Measurements from ENCODE around the gene C10orf120.

The C10orf120 gene

DNA sequence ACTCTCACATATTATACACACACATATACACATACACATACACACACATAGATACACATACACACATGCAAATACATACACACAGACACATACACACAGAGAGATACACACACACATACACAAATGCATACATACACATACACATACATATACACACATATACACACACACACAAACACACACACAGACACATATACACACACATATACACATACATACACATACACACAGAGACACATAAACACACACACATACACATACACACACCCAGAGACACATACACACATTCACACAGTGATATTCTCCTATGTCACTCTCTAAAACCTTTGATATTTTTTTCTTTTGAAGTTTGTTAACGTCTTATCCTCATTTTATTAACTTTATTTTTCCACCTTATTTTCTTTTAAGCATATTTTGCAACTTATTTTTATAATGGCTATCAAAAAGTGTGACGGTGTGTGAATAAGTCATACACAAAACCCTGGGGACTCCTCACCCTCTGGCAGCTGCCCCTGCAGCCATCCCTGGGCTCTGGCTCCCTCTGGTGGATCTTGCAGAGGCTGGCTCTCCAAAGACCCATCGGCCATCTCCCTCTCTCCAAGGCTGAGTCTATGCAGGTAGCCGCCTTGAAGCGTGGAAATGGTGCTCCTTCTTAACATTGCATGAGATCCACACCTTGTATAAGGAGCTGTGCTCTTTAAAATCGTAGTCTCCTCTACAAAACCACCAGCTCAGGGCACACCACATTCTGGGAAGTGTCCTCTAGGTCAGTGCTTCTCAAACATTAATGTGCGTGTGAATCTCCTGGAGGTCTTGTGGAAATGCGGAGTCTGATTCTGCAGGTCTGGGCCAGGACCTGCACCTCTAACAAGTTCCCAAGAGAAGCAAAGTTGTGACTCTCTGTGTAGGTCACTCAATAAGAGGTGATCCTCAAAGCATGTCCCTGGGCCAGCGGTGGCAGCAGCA lies 4.1 kb upstream of the C10orf120 start:
- in situ Hi-C loops (cut with MboI; ENCODE audit: low sequenced_read_pairs), result no loop called here

DNA sequence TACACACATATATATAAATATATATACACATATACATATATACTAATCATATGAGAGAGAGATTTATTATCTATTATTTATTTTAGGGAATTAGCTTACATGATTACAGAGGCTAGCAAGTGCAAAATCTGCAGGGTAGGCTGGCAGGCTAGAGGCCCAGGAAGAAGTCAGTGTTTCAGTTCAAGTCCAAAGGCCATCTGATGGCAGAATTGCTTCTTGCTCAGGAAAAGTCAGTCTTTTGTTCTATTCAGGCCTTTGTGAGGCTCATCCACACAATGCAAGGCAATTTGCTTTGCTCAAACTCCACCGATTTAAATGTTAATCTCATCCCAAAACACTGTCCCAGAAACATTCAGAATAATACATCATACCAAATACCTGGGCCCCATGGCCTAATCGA lies 2.6 kb upstream of the C10orf120 start:
- in situ Hi-C loops (cut with MboI; ENCODE audit: low sequenced_read_pairs), result no loop called here

DNA sequence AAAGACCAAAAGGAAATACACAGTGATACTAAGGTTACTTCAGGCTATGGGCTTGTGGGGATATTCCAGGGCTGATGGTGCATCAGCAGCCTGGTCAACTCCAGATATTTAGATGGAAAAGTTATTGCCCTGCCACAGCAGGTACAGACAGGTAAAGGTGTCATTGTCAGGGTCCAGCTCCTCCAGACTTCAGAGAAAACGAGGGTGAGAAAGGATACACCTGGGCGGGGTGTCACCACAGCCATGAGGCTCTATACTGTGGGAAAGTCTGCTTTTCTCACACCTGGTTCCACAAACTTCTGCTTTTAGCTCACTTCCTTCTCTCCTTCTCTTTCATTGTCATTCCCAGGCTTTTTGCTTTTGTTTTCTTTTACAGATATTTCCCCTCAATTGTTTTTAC lies 2.0 kb upstream of the C10orf120 start:
- in situ Hi-C loops (cut with MboI; ENCODE audit: low sequenced_read_pairs), result no loop called here

DNA sequence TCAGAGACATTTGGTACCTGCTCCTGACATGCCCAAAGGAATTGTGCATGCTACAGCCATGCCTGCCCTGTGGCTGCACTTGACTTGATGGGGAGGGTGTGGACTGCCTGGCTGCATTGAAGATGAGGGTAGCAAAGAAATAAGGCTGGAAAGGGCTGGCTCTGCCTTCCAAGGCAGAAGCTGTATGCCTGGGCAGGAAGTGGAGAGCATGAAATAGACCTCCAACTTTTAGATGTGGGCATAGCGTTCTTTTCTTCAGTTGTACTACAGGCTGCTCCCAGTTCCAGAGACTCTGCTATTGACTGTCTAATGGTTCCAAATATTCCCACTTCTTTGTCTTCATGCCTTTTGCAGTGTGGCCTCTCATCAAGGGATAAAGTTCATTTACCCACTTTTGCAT lies 3.0 kb downstream of the C10orf120 start:
- in situ Hi-C loops (cut with MboI; ENCODE audit: low sequenced_read_pairs), result no loop called here

DNA sequence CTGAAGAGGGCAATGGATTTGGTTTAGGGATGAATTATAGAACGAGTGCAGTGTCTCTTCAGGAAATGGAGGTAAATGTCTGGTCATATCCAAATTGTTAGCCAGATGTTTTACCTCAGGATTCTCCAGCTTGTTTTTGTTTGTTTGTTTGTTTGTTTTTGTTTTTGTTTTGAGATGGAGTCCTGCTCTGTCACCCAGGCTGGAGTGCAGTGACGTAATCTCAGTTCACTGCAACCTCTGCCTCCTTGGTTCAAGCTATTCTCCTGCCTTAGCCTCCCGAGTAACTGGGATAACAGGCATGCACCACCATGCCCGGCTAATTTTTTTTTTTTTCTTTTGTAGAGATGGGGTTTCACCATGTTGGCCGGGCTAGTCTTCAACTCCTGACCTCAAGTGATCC lies 6.9 kb downstream of the C10orf120 start:
- in situ Hi-C loops (cut with MboI; ENCODE audit: low sequenced_read_pairs), result no loop called here

DNA sequence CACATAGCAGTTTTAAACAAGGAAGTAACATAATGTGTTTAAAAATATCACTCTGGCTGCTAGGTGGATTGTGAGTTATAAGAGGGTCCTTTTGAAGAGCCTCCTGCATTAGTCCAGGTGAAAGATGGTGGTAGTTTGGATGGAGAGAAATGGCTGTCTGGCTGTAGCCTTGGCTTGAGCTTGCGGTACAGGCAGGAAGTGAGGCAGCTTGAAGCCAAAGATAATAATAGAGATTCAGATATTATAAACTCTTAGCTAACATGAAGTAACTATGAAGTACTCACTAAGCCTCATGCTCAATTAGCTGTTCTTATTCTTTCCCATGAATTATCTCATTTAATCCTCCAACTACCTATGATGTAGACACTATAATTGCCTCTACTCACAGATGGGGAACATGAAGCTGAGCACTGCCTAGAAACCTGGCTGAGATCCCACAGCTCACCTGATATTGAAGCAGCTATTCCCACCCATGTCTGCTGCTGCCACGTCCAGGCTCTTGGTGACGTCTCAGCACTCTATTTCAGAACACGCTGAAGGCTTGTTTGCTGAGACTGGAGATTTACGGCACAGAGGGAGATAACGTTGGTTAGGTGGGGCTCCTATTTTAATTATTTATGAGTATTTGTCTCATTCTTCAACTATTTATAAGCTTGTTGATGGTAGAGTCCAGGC lies 10.4 kb downstream of the C10orf120 start:
- in situ Hi-C loops (cut with MboI; ENCODE audit: low sequenced_read_pairs), result no loop called here

DNA sequence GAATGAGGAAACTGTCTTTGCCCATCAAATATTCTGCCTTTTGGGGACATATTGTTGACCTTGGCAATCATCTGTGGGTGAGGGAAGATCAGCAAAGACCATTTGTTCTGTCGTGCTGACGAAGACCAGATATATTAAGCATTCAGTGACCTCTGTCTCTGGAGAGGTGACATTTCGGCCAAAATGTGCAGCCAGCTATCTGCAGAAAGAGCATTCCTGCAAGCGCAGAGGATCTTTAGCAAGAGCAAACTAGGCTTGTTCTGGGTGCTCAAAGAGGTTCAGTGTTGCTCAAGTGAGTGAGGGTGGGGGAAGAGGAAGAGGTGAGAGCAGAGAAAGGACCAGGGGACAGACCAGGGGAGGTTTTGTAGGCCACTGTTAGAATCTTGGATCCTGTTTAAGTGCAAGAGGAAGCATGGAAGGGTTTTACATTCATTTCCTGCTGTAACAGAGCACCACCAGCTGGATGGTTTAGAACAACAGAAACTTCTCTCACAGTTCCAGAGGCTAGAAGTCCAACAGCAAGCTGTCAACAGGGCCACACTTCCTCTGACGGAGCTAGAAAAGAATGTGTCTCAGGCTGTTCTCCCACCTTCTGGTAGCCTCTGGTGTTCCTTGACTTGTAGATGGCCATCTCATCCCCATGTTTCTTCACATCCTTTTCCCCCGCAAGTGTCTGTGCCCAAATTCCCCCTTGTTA lies 11.2 kb downstream of the C10orf120 start:
- in situ Hi-C loops (cut with MboI; ENCODE audit: low sequenced_read_pairs), result no loop called here

DNA sequence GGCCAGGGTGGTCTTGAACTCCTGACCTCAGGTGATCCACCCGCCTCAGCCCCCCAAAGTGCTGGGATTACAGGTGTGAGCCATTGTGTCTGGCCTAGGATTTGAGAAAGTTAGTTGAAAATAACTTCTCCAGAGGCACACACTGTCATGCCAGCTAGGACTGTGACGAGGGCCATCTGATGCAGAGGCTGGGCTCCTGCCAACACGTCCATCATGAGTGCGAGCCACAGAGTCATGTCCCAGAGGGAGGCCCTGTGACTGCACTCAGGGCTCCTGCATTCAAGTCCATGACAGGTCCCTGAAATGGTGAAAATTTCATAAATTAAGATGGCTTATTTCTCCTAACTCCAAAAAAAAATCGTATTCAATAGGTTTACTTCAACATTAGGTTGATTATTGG lies 17.1 kb downstream of the C10orf120 start:
- in situ Hi-C loops (cut with MboI; ENCODE audit: low sequenced_read_pairs), result no loop called here

DNA sequence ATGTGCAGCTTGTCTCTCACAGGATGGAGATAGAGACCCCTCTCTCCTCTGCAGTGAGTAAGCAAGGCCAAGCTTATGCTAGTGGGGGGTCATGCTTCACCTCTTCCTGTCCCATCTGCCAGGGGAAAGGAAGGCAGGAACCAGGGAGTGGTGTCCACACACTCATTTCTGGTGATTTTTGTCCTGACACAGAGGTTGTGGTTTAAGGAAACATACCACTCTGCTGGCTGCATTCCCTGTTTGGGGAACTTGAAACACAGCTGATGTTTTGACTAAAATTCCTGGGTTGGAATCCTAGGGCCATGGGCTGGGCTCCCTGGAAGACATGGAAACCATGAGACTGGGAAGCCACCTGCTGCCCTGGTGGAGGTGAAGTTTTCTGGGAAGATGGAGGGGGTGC lies 21.4 kb downstream of the C10orf120 start:
- in situ Hi-C loops (cut with MboI; ENCODE audit: low sequenced_read_pairs), result no loop called here

DNA sequence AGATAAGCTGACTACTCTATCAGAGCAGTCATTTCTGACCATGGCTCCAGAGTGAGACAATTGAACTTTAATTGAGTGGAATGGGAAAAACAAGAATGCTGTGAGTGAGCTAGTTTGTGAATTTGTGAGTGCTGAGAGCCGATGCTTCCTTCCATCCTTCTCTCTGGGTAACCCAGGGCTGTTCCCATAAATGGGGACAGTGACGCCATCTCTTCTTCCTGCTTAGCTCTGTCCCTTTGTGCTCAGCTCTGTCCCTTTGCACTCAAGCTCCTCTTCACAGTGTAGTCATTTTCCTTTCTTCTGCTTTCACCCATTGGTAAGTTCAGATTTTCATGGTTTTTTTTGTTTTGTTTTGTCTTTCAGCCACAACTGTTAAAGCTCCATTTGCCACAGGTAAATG lies 24.4 kb downstream of the C10orf120 start:
- in situ Hi-C loops (cut with MboI; ENCODE audit: low sequenced_read_pairs), result no loop called here

DNA sequence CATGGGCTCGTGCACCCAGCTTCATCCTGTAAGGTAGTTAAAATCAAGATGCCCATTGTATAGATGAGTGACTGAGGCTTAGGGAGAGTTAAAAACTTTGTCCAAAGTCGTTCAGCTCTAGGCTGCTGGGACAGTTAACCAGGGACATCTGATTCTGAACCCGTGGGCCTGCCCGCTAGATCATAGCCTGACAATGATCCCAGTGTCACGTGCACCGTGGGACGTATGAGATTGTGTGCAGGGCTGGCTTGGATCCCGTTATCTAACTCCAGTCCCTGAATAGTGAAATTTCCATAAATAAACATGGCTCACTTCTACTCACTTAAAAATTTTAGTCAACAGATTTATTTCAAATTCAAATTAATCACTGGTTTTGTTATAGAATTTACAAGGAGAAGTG lies 24.9 kb downstream of the C10orf120 start:
- in situ Hi-C loops (cut with MboI; ENCODE audit: low sequenced_read_pairs), result no loop called here

DNA sequence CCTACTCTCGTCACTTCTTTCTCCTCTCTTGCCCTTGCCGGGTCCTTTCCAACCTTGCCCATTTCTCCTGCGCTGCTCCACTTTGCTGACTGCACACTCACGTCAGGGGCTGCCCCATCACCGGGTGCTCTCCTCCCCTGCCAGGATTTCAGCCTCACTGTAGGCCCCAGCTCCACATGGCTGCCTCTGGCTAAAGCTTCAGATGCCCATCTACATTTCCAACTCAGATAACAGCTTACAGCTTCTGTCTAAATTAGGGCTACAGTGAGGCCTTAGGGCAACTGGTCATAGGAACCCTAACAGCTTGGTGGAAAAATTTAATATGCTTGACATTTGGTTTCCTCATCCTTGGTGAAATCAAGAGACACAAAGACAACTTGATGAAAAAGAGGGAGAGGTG lies 25.9 kb downstream of the C10orf120 start:
- in situ Hi-C loops (cut with MboI; ENCODE audit: low sequenced_read_pairs), result no loop called here

DNA sequence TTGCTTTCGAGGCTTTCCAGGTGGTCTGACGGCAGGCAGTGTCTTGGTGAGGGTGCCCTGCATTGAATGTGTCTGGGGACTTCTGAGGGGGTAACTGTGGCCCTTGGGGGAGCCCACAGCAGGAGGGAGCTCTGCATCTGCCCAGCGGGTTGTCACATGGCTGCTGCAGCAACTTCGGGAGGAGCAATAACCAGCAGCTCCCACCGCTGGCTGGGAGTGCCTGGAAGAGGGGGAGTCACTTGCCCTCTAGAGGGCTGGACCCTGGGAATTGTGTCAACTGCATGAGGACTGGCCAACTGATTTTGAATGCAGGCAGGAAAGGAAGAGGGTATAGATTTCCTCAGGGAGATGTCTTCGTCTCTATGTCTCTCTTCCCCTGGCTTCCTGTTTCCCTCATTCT lies 26.4 kb downstream of the C10orf120 start:
- in situ Hi-C loops (cut with MboI; ENCODE audit: low sequenced_read_pairs), result no loop called here

DNA sequence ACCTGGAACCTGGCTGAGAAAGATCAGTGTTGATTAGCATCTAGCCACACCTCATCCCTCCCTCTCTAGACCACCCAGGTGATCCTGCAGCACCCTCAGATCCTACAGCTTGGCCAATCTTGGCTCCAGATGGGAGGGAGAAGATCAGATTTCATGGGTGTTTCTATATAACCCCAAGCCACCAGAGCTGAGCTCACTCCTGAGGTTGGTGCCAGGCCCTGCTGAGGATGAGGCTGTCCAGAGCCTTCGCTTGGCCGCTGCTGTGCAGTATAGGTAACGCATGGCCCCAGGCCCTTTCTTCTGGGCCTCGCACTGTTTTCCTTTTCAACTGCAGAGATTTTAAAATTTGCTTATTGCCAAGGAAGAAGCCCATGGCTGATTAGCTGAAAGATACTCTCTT lies 27.0 kb downstream of the C10orf120 start:
- in situ Hi-C loops (cut with MboI; ENCODE audit: low sequenced_read_pairs), result no loop called here

DNA sequence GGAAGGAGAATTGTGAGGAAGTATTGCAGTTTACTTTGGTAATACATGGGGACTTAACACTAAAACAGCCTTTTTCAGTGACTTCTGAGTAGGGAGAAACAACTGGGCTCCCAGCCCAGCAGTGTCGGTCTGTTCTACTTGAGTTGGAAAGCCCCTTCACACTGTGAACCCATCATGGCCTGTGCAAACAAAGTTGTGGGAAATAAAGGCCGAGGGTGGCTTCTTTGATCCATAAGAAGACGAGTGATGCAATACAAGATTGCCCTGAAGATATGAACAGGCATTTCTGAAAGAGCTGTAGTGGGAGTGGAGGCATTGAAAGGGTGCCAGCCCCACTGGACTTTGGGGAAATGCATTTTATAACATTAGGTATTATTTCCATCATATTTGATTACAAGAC lies 28.3 kb downstream of the C10orf120 start:
- in situ Hi-C loops (cut with MboI; ENCODE audit: low sequenced_read_pairs), result no loop called here

DNA sequence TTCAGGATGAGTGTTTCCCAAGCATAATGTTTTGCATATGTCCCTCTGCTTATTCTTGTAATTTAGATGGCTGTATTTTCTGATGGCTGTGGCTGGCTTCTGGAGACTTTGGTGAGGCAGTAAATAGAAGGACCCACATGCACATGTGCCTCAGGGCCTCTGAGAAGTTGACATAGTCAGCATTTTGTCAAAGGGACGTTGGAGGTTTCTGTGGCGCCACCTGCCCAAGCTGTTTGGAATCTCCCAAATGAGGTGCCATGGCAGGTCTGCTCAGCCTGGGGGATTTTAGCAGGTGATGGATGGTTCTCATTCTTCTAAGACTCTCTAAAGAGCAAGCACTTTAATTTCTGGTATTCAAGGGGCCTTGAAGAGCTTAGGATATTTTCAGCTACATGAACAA lies 29.8 kb downstream of the C10orf120 start:
- in situ Hi-C loops (cut with MboI; ENCODE audit: low sequenced_read_pairs), result no loop called here

DNA sequence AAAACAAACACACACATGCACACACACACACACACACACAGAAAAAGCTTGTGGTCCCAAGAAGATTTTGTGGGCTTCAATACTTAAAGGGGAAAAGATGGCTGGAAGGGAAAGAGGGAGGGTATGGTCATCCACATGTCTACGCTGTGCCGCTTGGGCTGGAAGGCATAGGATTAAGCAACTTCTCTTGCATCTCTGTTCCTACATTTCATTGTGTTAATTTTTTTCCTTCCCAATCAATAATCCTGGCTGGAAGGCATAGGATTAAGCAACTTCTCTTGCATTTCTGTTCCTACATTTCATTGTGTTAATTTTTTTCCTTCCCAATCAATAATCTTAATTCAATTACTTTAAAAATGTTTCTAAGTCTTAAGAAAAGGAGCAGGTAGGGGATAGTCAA lies 30.6 kb downstream of the C10orf120 start:
- in situ Hi-C loops (cut with MboI; ENCODE audit: low sequenced_read_pairs), result no loop called here

DNA sequence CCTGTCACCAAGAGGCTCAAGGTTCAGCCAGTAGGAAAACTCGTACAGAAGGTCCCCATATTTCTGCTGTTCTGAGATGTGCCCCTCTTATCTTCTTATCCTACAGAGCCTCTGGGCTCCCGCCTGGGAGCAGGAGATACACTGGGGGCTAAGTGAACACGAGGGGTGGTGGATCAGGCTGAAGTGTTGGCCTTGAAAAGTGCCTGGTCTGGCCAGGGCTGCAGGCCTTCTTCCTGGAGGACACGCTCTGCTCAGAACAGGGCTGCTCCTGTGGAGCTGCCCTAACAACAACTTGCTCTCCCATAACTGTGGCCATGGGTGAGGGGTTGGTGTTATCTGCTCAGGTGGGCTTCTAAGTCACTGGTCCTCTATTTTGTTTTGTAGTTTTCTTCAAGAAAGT lies 33.7 kb downstream of the C10orf120 start:
- in situ Hi-C loops (cut with MboI; ENCODE audit: low sequenced_read_pairs), result no loop called here

DNA sequence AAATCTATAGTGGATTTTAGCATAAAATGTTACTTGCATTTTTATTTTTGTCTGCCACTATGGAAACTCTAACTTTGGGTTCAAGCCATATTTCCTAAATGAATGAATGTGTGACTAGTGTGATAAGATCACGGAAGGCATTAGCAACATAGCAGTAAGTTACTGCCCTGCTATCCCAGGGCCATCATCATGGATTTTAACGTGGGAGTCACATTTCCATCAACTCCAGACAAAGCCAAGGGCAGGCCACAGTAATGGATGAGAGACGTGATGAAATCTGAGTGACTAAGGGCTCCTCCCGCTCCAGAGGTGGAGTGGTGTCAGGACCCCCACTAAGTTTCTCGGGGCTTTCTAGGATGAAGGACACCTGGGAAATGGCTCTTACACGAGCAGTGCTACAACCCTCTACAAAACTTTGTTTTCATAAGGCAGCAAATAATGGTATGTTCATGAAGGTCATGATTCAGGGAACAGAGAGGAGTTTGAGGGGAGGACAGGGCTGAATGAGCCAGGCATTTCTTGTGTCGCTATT lies 34.3 kb downstream of the C10orf120 start:
- in situ Hi-C loops (cut with MboI; ENCODE audit: low sequenced_read_pairs), result no loop called here

DNA sequence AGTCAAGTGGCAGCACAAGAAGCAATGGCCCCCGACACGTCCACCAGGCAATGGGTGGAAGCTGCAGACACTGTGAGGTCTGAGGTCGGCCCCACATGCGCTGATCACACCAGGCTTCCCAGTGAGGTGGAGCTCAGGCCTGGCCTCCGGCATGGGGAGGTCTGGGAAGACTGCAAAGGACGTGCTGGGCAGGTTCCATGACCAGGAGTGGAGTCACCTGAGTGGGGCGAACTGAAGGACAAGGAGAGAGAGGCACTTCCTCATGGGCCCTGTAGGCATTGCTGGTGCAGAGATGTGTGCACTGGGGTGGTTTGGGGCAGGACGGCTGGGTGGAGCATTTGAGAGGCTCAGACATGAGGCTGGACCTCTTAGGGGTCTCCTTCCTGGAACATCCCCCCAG lies 35.1 kb downstream of the C10orf120 start:
- in situ Hi-C loops (cut with MboI; ENCODE audit: low sequenced_read_pairs), result no loop called here

DNA sequence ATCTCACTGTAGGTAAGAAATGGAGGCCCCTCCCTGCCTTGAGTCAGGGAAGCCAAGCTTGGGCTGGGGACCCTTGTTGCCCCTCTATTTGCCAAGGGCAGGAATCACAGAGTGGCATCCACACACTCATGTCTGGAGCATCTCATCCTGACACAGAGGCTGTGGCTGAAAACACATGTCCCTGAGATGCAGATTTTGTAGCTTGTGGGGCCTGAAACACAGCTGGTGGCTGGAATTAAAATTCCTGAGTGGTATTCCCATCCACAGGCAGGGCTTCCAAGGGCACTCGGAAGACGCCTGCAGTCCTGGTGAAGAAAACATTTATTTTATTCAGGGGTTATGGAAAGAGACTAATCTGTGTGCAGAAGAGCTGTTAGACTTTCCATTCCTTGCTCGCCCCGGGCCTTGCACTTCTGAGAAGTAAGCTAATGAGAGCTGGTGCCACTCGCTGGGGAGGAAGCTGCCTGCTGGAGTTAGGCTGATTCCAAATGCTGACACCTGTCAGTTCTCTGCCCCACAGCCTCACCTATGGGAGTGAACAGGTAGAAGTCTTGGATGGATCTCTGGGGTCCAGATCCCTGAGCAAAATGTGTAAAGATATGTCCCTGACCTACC lies 36.0 kb downstream of the C10orf120 start:
- in situ Hi-C loops (cut with MboI; ENCODE audit: low sequenced_read_pairs), result no loop called here
